H1 (cell line): ENCODE data around the gene P2RX6.

Experiments
- ATF3 ChIP-seq: IDR thresholded peaks from 2 replicates; pipeline ENCODE4 v1.6.1; 2011; ENCODE audit warnings: low read depth, mild to moderate bottlenecking, low read length; ENCODE audit not compliant: insufficient read depth
- BACH1 ChIP-seq: IDR thresholded peaks from 2 replicates; pipeline ENCODE4 v1.6.1; 2012; ENCODE audit warnings: low read length, improper control_type of control experiment
- FOSL1 ChIP-seq: IDR thresholded peaks from 2 replicates; pipeline ENCODE4 v1.6.1; 2011; ENCODE audit warnings: mild to moderate bottlenecking, low read depth, low read length, moderate library complexity; ENCODE audit not compliant: insufficient read depth
- KDM1A ChIP-seq: fragments of 200-600, 300-600 bp; sonication (generic); IDR thresholded peaks from 2 replicates; pipeline ENCODE4 v1.7.1; 2016; ENCODE audit warnings: mild to moderate bottlenecking, low read length, borderline replicate concordance
- POLR2A ChIP-seq, 2 experiments: IDR thresholded peaks; 1 replicate in 1 of 2; 2 replicates in 1 of 2; pipeline ENCODE4 v1.6.1; 2011; ENCODE audit warnings: low read depth in 2 of 2, low read length in 2 of 2, mild to moderate bottlenecking in 2 of 2; ENCODE audit errors: control extremely low read depth in 1 of 2
- POLR2AphosphoS5 ChIP-seq: IDR thresholded peaks from 2 replicates; pipeline ENCODE4 v1.6.1; 2011; ENCODE audit warnings: low read depth, low read length
- RAD21 ChIP-seq, 2 experiments: IDR thresholded peaks in 1 of 2; conservative IDR thresholded peaks in 1 of 2; 2 replicates each; pipeline ENCODE4 v1.6.1; 2011; ENCODE audit warnings: low read depth in 2 of 2, low read length in 2 of 2, improper control_type of control experiment in 1 of 2, inconsistent platforms in 1 of 2, mild to moderate bottlenecking in 1 of 2, moderate library complexity in 1 of 2
- RFX5 ChIP-seq: IDR thresholded peaks from 2 replicates; pipeline ENCODE4 v1.6.1; 2011; ENCODE audit warnings: low read depth, low read length, improper control_type of control experiment, borderline replicate concordance
- SIX5 ChIP-seq: IDR thresholded peaks from 2 replicates; pipeline ENCODE4 v1.6.1; 2011; ENCODE audit warnings: mild to moderate bottlenecking, low read depth, low read length
- YY1 ChIP-seq: IDR thresholded peaks from 2 replicates; pipeline ENCODE4 v1.6.1; 2011; ENCODE audit warnings: low read depth, mild to moderate bottlenecking, low read length
- TF ChIP-seq, protein P1 (sequence below), 3 experiments: IDR thresholded peaks; 1 replicate in 2 of 3; 2 replicates in 1 of 3; pipeline versions ENCODE4 v1.5.1 to v1.6.1; 2011; ENCODE audit warnings: low read length in 3 of 3, mild to moderate bottlenecking in 3 of 3, inconsistent platforms in 2 of 3, low read depth in 1 of 3, moderate library complexity in 1 of 3; ENCODE audit not compliant: insufficient read depth in 1 of 3; ENCODE audit errors: control extremely low read depth in 1 of 3

GRCh38 chr22:21055564-21055834 is 40.5 kb downstream of the P2RX6 start:
- TF ChIP-seq, protein P1, sequence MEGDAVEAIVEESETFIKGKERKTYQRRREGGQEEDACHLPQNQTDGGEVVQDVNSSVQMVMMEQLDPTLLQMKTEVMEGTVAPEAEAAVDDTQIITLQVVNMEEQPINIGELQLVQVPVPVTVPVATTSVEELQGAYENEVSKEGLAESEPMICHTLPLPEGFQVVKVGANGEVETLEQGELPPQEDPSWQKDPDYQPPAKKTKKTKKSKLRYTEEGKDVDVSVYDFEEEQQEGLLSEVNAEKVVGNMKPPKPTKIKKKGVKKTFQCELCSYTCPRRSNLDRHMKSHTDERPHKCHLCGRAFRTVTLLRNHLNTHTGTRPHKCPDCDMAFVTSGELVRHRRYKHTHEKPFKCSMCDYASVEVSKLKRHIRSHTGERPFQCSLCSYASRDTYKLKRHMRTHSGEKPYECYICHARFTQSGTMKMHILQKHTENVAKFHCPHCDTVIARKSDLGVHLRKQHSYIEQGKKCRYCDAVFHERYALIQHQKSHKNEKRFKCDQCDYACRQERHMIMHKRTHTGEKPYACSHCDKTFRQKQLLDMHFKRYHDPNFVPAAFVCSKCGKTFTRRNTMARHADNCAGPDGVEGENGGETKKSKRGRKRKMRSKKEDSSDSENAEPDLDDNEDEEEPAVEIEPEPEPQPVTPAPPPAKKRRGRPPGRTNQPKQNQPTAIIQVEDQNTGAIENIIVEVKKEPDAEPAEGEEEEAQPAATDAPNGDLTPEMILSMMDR (IDR thresholded peaks at IDR 0.05; ENCODE audit: control extremely low read depth in 1 of 3, insufficient read depth in 1 of 3, low read depth in 1 of 3, low read length in 3 of 3), result no peak
- TF ChIP-seq POLR2AphosphoS5 (no peak), SIX5 (no peak), RFX5 (no peak), FOSL1 (no peak), YY1 (no peak), BACH1 (no peak), ATF3 (no peak), POLR2A (IDR thresholded peaks at IDR 0.05; ENCODE audit: control extremely low read depth in 1 of 2, low read depth in 2 of 2, low read length in 2 of 2) (no peak), RAD21 (IDR thresholded peaks at IDR 0.05 in 1 of 2, conservative IDR thresholded peaks at IDR 0.05 in 1 of 2; ENCODE audit: low read depth in 2 of 2, low read length in 2 of 2) (no peak), KDM1A (no peak)
